ENCODE data around the gene TMX4. TPM values are rescaled to one million over a fixed set of nuclear protein-coding genes. Genes with fewer than 3 reads are reported as not detected.

Gene TMX4
- total and polyA plus RNA-seq, 2 donors (not counting 3 experiments of a cell fraction or from before 2014, with no cell fraction given), result 6.5 to 30.3 TPM

GRCh38 chr20:7975851-7976414, 43.6 kb downstream of the TMX4 start:
- no peaks in the 10 kb centered on the region for H3K9me3 ChIP-seq (replicated peaks; ENCODE audit: control insufficient read depth, insufficient read depth, low read length)
- H3K9me1 ChIP-seq (replicated peaks; ENCODE audit: control insufficient read depth, extremely low read depth, insufficient read depth, low read length), result no peaks in the 10 kb centered on the region
- no peak overlapping the region for H3K27ac ChIP-seq (ENCODE audit: insufficient read depth, low read depth, low read length)
- dilution Hi-C loops (cut with MboI; ENCODE audit: extremely low pct_ligation_motif_present, low sequenced_read_pairs), result no loop called here
- TF ChIP-seq FOS (IDR thresholded peaks at IDR 0.05; ENCODE audit: borderline replicate concordance, insufficient read depth, low read length), result no peak
- TF ChIP-seq EZH2 (IDR thresholded peaks at IDR 0.05; ENCODE audit: borderline replicate concordance, low read depth, low read length, severe bottlenecking), result no peak
- TF ChIP-seq POLR2AphosphoS5 (IDR thresholded peaks at IDR 0.05; ENCODE audit: insufficient read depth, low read depth, low read length), result no peak
- no peak for TF ChIP-seq CTCF (IDR thresholded peaks at IDR 0.05; ENCODE audit: extremely low read depth in 1 of 2, insufficient read depth in 1 of 2, low read depth in 1 of 2, low read length in 2 of 2)
- no peak for TF ChIP-seq JUN (IDR thresholded peaks at IDR 0.05; ENCODE audit: borderline replicate concordance, insufficient read depth, insufficient read length, low read depth)
- no peak for TF ChIP-seq MYC (IDR thresholded peaks at IDR 0.05; ENCODE audit: low read depth, low read length)
- TF ChIP-seq POLR2A (IDR thresholded peaks at IDR 0.05; ENCODE audit: low read depth, low read length), result no peak
- no peak for TF ChIP-seq MAX (IDR thresholded peaks at IDR 0.05; ENCODE audit: insufficient read depth, insufficient read length)
- TF ChIP-seq GATA2 (IDR thresholded peaks at IDR 0.05; ENCODE audit: insufficient read depth, insufficient read length, low read depth, low read length), result no peak
- FAIRE-seq, result no peak
- H3K79me2 ChIP-seq (ENCODE audit: control insufficient read depth, insufficient read depth, low read length), result no peaks in the 10 kb centered on the region
- H4K20me1 ChIP-seq (replicated peaks; ENCODE audit: control insufficient read depth, extremely low read depth, insufficient read depth, low read length), result no peaks in the 10 kb centered on the region
- H3K36me3 ChIP-seq (ENCODE audit: control insufficient read depth in 2 of 2, extremely low read depth in 1 of 2, insufficient read depth in 2 of 2, low read length in 2 of 2), result no peaks in the 10 kb centered on the region
- no peak for DNase-seq (ENCODE audit: low read depth, low spot score)
- H3K4me3 ChIP-seq (replicated peaks in 1 of 3; ENCODE audit: insufficient read depth in 1 of 3, low read depth in 1 of 3, low read length in 3 of 3), result no peak overlapping the region
- BruUV-seq (replicated peaks), result no TSS peak
- intact Hi-C loops (cut with micrococcal nuclease), result no loop called here
- no peak overlapping the region for H3K4me2 ChIP-seq (ENCODE audit: insufficient read depth, low read length)
- POLR2A ChIA-PET, result no interaction called here
- no peak overlapping the region for H2AFZ ChIP-seq (ENCODE audit: low read depth, low read length)
- no peak overlapping the region for H3K9ac ChIP-seq (replicated peaks; ENCODE audit: extremely low read depth, insufficient read depth, low read length)
- peaks cover 0 to 4% of the 10 kb centered on the region in 2 experiments for H3K27me3 ChIP-seq (ENCODE audit: control insufficient read depth in 2 of 2, insufficient read depth in 2 of 2, low read length in 2 of 2)
- no peaks in the 10 kb centered on the region for H3K4me1 ChIP-seq (ENCODE audit: control insufficient read depth, extremely low read depth, insufficient read depth, low read length)
- CTCF ChIA-PET, result interaction anchor here (1.1 to 3.1 kb wide), 3 partner anchors 14 to 747 kb away, joined by 3 to 11 read pairs (median 6); no protein-coding TSS in a partner anchor

All from endothelial cell of umbilical vein (primary cell).